A375 (cell line): ENCODE data around the gene RNLS. TPM values are rescaled to one million over a fixed set of nuclear protein-coding genes. Genes with fewer than 3 reads are reported as not detected.

ENCODE experiments used
- small RNA-seq: library from RNA; depleted of rRNA; stranded (forward); fragments of <200 nt; gene quantifications from one replicate; pipeline ENCODE3, GENCODE V24; 2014
- total RNA-seq: library from RNA; depleted of rRNA; stranded (reverse); fragments of >200 nt; shearing (Covaris generic); gene quantifications from 2 replicates; pipeline ENCODE4 v1.2.3, GENCODE V29; 2014; rRNA removed

Gene RNLS
- total RNA-seq, result not detected in 2 replicates

DNA sequence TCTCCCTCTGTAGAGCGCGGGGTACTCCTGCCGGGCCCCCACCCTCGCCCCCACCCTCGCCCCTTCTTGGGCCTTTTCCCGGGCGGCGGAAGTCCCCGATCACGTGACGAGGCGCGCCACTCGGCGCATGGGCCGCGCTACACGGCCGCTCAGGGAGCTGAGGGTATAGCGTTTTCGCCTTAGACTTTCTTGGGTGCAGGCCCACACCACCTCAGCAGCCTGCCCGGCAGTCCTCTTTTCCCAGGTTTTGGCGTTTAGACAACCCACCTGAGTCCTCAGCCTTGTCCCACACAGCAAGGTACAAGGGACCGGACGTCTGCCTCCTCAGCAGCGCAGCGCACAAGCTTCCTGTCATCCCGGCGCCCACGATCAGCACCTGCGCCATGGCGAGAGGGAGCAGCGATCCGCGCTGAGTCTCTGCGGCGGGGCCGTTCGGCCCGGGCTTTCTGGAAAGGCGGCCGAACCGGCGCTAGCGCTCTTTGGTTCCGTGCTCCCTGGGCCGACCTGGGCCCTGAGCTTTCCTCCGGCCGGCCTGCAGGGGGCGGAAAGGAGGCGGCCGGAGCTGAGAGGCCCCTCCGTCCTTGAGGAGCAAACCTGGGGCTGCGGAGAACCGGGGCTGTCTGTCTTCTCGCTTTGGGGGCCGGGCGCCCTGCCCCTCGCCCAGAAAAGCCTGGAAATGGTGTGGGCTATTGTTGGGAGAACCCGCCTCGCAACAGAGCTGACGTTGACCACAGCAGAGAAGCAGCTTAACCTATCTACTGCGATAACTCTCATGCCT is at the start of gene RNLS:
RNLS (minus strand) TSS at position 513 of the 778 bp plus-strand sequence.

DNA sequence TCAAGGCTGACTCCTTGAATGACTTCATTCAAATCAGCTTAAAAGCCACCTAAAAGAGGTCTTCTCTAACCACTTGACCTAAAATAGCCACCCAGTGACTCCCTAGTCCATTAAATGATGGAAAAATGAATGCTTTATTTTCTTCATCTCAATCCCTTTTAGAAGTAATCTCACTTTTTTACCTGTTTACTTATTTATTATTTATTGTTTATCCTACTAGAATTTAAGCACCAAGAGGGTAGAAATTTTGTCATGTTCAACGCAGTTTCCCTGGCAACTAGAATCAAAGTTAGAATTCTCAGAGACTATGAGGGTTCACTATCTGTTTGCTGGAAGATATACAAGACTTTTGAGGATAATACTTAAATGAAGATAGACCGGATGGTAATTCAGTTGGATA is 3.3 kb upstream of the RNLS start, which contains the start of gene LIPJ:
LIPJ (plus strand) TSS at position 301 of the 400 bp plus-strand sequence. CDS start 3,926 bp downstream, outside the sequence.

Small RNAs within 50 kb of the gene (small RNA-seq; reads per million reads assigned to genes)
- gene AL353149.1 (not detected), gene RF00019 (not detected)

Other genes starting within 250 kb of the RNLS start
- not detected in 2 replicates for gene LIPJ, start 3.4 kb upstream of the RNLS start, total RNA-seq
- not detected in 2 replicates for gene LIPF, start 81.1 kb upstream of the RNLS start, total RNA-seq
- not detected in 2 replicates for gene LIPK, start 122.9 kb upstream of the RNLS start, total RNA-seq
- gene LIPN, start 176.7 kb upstream of the RNLS start, total RNA-seq, result not detected in 2 replicates
- not detected in 2 replicates for gene LIPM, start 219.4 kb upstream of the RNLS start, total RNA-seq